CD4-positive, alpha-beta T cell treated with Interleukin-12 subunit alpha and Interleukin-12 subunit beta, for 1 hour (primary cell): ENCODE results near the gene CCDC194.

ENCODE experiments used
- DNase-seq: peaks from one replicate; pipeline ENCODE4 v3.0.0-alpha.2; 2020

CCDC194 gene, protein sequence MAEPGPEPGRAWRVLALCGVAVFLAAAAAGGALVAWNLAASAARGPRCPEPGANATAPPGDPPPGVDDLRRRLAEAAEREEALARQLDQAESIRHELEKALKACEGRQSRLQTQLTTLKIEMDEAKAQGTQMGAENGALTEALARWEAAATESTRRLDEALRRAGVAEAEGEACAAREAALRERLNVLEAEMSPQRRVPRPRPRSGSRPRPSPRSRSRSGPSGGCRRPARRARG

DNA sequence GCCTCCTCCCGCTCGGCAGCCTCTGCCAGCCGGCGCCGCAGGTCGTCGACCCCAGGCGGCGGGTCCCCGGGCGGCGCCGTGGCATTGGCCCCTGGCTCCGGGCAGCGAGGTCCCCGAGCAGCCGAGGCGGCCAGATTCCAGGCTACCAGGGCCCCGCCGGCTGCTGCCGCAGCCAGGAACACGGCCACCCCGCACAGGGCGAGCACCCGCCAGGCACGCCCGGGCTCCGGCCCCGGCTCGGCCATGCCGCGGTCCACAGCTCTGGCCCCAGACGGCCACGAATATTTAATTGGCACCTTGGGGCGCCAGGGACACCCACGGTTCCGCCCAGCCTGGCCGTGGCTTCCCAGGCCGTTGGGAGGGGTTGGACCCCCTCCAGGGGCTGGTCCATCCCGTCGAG lies at the start of gene CCDC194:
TSS of gene CCDC194 (minus strand) at position 283 of the 400 bp plus-strand sequence. CDS start at position 245, 38 bp downstream.
- DNase-seq, result no peak

- peak; percentile 21 for DNase-seq
Observed at GRCh38 chr19:17441241-17442021, 47.4 kb upstream of the CCDC194 start.

DNA sequence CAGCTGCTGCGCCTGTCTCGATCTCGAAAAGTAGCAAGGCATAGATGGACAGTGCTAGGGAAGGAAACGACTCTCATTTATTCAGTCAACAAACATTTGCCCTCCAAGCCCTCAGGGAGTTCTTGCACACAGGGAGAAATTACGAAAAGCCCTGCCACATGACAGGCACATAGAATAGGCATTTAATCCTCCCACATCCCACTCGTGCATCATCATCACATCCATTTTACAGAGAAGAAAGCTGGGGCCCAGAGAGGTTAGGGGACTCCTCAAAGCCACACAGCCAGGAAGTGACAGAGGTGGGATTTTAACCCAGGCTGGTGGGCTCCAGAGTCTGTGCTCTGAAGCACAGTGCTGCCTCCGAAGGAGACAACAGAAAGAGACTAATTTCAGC lies 42.9 kb upstream of the CCDC194 start:
- DNase-seq, result no peak

DNA sequence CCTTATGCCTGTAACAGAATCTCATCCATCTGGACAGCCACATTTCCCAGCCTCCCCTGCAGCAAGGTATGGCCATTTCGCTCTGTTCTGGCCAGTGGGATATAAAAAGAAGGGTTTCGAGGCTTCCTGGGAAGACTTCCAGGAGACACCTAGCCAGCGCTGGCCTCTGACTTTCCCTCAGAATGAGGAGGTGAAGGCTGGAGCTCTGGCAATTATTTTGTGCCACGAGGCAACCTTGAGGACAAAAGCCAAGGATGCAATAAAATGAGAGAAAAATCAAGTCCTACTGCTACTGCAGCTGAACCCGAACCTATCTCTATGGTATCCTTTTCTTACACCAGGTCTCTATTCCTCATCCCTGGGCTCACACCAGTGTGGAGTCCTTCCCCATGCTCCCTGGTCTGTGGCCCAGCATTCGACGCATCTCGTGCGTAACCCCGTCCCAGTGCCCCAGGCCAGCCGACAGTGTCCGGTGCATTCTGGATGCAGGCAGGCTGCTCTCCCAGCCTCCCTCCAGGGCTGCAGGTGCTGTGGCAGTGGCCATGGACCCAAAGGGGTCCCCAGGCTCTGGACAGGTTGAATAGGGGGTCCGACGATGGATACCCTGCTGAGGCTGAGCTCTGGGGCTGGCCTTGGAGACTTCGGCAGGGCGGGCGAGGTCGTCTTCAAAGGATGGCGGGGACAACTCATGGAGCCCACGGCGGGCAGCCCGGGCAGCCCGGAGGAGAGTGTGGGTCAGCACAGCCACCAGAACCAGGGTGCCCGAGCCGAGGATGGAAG lies 42.3 kb upstream of the CCDC194 start:
- no peak for DNase-seq

DNA sequence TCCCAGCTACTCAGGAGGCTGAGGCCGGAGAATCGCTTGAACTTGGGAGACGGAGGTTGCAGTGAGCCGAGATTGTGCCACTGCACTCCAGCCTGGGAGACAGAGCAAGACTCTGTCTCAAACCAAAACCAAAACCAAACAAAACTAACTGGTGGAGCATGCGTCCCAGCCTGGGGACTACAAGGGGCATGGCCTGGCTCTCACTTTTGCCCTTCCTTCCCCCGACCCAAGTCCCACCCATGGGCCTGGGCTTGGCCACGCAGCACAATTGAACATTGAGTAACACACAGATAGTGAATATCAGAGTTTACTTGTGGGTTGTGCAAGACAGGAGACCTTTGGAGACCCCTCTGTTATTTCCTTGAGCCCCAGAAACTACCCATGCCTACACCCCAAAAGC lies 41.2 kb upstream of the CCDC194 start:
- DNase-seq, result no peak

DNA sequence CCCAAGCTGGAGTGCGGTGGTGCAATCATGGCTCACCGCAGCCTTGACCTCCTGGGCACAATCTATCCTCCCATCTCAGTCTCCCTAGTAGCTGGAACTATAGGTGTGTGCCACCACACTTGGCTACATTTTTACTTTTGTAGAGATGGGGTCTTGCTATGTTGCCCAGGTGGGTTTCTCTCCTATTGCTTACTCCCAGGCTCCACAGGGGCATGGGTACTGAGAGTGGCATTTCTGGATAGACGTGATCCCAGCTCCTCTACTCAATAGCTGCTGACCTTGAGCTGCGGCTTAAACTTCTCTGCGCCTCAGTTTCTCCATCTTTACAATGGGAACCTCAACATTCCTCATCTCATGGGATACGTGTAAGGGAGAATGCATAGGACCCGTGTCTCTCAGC lies 37.4 kb upstream of the CCDC194 start:
- no peak for DNase-seq

- no peak for DNase-seq
Observed at GRCh38 chr19:17429641-17430113, 35.7 kb upstream of the CCDC194 start.

DNA sequence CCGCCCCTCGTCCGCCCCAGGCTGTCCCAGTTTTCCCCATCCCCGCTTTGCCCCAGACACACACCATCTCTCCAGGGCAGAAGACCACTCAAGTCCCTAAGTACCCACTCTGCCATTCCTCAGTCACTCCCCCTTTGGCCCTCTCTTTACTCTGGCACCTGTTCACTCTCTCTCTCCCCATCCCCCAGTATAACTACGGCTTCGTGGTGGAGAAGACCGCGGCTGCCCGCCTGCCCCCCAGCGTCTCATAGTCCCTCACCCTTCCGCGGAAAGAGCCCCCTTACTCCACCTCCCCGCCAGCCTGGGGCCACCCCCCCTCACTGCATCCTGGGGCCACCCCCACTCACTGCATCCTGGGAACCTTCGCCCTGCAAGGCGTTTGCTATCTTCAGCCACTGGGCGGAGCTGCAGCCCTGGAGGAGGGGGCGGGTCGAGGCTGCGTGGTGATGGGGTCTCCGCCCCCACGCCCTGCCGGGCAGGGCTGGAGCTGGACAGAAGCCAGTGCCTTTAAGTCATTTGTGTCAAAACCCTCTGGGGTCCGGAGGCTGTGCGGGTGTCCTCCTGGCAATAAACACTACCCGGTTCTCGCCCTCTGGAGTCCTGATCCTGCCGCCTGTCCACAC lies 30.9 kb upstream of the CCDC194 start:
- DNase-seq, result peak; percentile 16

DNA sequence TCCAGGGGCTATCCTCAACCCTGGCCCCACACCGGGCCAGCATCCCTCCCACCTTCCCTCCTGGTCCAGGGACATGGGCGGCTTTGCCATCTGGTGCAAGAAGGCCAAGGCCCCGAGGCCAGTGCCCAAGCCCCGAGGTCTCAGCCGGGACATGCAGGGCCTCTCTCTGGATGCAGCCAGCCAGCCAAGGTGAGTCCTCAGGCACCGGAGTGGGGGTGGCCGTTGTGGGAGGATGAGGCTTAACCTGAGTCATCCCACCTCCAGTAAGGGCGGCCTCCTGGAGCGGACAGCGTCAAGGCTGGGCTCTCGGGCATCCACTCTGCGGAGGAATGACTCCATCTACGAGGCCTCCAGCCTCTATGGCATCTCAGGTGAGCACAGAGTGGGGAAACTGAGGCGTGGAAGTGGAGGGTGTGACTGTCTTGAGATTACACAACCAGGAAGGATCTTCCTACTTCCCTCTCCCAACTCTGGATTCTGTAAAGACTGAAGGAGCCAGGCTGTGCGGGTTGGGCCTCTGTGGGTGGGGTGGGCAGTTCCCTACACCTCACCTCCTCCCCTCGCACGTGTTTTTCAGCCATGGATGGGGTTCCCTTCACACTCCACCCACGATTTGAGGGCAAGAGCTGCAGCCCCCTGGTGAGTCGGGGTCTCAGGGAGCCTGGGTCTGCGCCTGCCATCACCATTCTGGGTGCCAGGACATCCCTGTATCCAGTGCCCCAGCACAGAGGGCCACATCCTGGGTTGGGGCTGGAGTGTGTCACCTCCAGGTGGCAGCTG lies 29.6 kb upstream of the CCDC194 start:
- DNase-seq, result no peak

GRCh38 chr19:17421942-17422341 lies 27.9 kb upstream of the CCDC194 start:
- no peak for DNase-seq

GRCh38 chr19:17420475-17420924 lies 26.5 kb upstream of the CCDC194 start:
- DNase-seq, result peak; percentile 20

- peak; percentile 97 for DNase-seq
Observed at GRCh38 chr19:17419621-17420474, 25.9 kb upstream of the CCDC194 start, which contains the start of gene MVB12A. Gene MVB12A (plus strand): TSS chr19:17420047. CDS start chr19:17420136, 89 bp downstream.

- DNase-seq, result no peak
Observed at GRCh38 chr19:17419154-17419620, 25.2 kb upstream of the CCDC194 start.

- no peak for DNase-seq
Observed at GRCh38 chr19:17418710-17419109, 24.7 kb upstream of the CCDC194 start.

DNA sequence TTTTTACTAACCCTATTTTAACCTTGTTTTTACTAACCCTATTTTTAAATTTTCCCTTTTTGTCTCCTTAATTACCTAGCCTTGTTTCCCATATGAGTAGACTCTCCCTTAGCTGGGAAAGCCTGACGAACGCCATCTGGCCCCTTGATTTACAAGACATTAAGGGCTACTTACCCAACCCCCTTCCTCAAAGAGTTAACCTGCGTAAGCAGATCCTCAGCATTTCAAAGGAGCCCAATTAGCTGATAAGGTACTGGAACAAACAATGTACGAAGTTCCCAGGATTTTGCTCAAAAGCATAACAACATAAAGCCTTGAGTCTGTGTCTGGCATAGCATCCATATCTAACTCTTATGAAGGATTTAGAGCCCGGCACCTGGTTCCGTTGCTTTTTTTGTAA lies 21.1 kb upstream of the CCDC194 start:
- DNase-seq, result no peak

DNA sequence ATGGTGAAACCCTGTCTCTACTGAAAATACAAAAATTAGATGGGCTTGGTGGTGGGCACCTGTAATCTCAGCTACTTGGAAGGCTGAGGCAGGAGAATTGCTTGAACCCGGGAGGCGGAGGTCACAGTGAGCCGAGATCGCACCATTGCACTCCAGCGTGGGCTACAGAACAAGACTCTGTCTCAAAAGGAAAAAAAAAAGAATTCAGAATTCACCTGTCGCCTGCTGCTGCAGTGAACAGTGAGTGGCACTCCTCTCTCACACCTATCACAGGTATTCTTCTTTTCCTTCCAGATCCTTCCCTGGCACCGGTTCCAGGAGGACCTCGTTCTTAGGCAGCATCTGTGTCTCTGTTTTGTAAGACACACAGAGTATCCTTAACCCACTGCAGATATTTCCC lies 20.1 kb upstream of the CCDC194 start:
- DNase-seq, result no peak

- no peak for DNase-seq
Observed at GRCh38 chr19:17411801-17412200, 17.8 kb upstream of the CCDC194 start.

GRCh38 chr19:17409990-17410389 lies 16.0 kb upstream of the CCDC194 start:
- DNase-seq, result no peak

GRCh38 chr19:17406887-17407196 lies 12.8 kb upstream of the CCDC194 start:
- DNase-seq, result no peak

- DNase-seq, result peak; percentile 27
Observed at GRCh38 chr19:17406046-17406886, 12.3 kb upstream of the CCDC194 start.
